ENCODE results near the gene SERPIND1.
"Not testable (repeated sequence)": the region's sequence is repeated elsewhere in the genome, so short reads cannot be mapped to it uniquely, and the experiment has no call there.

The SERPIND1 gene

DNA sequence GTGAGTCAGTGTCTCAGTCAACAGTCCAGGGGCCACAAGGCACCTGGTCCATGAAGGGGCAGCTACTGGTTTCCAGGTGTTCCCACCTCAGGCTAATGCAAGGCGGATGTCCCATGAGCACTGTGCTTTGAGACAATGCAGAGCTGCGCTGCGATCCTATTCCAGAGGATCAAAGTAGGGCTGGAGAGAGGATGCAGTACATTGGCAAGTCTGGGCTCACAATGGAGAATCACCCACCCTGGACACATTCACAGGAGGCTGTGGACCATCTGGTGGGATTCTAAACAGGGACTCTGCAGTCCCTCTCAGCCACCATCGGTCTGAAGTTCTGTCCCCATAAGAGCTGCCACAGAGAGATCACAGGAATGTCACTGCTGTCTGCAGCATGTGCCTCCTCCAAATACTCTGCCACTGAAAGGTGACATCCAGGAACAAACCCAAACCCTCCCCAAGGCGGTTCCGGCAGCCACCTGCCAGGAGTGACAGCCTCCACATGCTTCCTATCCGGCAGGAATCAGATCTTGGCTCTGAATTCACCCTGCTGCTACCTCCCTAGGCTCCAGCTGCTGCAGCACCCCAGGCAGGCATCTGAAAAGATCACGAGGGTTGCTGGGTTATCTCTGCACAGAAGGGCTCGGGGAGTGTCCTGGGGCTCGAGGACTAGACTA is 45.3 kb upstream of the SERPIND1 start:
- Histone ChIP-seq H3K27ac (no peak overlapping the region), H3K9ac (no peak overlapping the region), H3K4me2 (no peak overlapping the region), H4K20me1 (ENCODE audit: insufficient read depth) (no peaks in the 10 kb centered on the region), H2AFZ (ENCODE audit: low read depth) (no peak overlapping the region), H3K27me3 (ENCODE audit: insufficient read depth, low read depth) (no peaks in the 10 kb centered on the region), H3K79me2 (ENCODE audit: insufficient read depth, low read depth) (no peaks in the 10 kb centered on the region), H3K4me3 (IDR thresholded peaks at IDR 0.05; ENCODE audit: insufficient read depth, low read depth, low read length) (no peak overlapping the region), H3K4me1 (ENCODE audit: low read depth, poor library complexity, severe bottlenecking) (no peaks in the 10 kb centered on the region), H3K36me3 (ENCODE audit: insufficient read depth) (no peaks in the 10 kb centered on the region)
- TF ChIP-seq, protein P1, sequence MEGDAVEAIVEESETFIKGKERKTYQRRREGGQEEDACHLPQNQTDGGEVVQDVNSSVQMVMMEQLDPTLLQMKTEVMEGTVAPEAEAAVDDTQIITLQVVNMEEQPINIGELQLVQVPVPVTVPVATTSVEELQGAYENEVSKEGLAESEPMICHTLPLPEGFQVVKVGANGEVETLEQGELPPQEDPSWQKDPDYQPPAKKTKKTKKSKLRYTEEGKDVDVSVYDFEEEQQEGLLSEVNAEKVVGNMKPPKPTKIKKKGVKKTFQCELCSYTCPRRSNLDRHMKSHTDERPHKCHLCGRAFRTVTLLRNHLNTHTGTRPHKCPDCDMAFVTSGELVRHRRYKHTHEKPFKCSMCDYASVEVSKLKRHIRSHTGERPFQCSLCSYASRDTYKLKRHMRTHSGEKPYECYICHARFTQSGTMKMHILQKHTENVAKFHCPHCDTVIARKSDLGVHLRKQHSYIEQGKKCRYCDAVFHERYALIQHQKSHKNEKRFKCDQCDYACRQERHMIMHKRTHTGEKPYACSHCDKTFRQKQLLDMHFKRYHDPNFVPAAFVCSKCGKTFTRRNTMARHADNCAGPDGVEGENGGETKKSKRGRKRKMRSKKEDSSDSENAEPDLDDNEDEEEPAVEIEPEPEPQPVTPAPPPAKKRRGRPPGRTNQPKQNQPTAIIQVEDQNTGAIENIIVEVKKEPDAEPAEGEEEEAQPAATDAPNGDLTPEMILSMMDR (conservative IDR thresholded peaks at IDR 0.05; ENCODE audit: low read depth, low read length): no peak

DNA sequence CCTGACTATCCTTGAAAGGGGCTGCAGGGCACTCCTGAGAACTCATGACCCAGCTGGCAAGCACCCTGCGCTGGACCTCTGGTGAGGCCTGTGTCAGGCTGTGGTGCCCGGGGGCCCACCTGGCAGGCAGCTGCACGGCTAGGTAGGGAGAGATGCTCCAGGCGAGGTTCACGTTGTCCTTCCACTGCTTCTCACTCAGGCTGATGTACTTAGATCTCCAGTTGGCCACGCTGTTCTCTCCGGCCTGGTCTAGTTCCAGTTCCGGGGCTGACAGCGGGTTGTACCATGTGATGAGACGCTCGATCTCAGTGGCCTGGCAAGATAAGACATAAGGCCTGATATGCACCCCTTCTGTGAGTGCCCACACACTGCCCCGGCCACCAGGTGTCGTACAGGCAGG is 44.7 kb upstream of the SERPIND1 start:
- Histone ChIP-seq H3K27me3 (ENCODE audit: insufficient read depth, low read depth) (no peaks in the 10 kb centered on the region), H3K9ac (no peak overlapping the region), H3K36me3 (ENCODE audit: insufficient read depth) (no peaks in the 10 kb centered on the region), H3K4me2 (no peak overlapping the region), H3K4me1 (ENCODE audit: low read depth, poor library complexity, severe bottlenecking) (no peaks in the 10 kb centered on the region), H4K20me1 (ENCODE audit: insufficient read depth) (no peaks in the 10 kb centered on the region), H2AFZ (ENCODE audit: low read depth) (no peak overlapping the region), H3K4me3 (IDR thresholded peaks at IDR 0.05; ENCODE audit: insufficient read depth, low read depth, low read length) (no peak overlapping the region), H3K27ac (no peak overlapping the region), H3K79me2 (ENCODE audit: insufficient read depth, low read depth) (no peaks in the 10 kb centered on the region)
- TF ChIP-seq, protein P1 (conservative IDR thresholded peaks at IDR 0.05; ENCODE audit: low read depth, low read length): no peak

DNA sequence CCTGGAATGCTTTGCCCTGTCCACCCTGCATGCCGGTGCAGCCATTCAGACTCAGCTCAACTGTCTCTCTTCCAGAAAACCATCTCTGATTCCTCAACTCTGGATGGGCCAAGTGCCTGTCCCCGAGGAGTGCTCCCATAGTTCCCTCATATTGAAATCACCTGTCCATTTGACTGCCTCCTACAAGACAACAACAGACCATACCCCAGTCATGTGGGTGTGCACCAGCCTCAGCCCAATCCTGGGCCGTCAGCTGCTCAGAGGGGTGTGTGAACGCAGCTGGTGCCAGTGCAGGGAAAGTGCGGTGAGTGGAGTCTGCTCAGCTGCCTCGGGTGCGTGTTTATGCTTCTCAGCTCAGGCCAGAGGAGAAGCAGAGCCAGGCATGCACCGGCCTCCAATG is 41.5 kb upstream of the SERPIND1 start:
- H3K9ac ChIP-seq; H2AFZ ChIP-seq (ENCODE audit: low read depth); H3K36me3 ChIP-seq (ENCODE audit: insufficient read depth); H4K20me1 ChIP-seq (ENCODE audit: insufficient read depth); H3K27me3 ChIP-seq (ENCODE audit: insufficient read depth, low read depth); H3K4me1 ChIP-seq (ENCODE audit: low read depth, poor library complexity, severe bottlenecking); H3K4me3 ChIP-seq (IDR thresholded peaks at IDR 0.05; ENCODE audit: insufficient read depth, low read depth, low read length); H3K4me2 ChIP-seq; H3K27ac ChIP-seq; H3K79me2 ChIP-seq (ENCODE audit: insufficient read depth, low read depth): not testable (repeated sequence)

DNA sequence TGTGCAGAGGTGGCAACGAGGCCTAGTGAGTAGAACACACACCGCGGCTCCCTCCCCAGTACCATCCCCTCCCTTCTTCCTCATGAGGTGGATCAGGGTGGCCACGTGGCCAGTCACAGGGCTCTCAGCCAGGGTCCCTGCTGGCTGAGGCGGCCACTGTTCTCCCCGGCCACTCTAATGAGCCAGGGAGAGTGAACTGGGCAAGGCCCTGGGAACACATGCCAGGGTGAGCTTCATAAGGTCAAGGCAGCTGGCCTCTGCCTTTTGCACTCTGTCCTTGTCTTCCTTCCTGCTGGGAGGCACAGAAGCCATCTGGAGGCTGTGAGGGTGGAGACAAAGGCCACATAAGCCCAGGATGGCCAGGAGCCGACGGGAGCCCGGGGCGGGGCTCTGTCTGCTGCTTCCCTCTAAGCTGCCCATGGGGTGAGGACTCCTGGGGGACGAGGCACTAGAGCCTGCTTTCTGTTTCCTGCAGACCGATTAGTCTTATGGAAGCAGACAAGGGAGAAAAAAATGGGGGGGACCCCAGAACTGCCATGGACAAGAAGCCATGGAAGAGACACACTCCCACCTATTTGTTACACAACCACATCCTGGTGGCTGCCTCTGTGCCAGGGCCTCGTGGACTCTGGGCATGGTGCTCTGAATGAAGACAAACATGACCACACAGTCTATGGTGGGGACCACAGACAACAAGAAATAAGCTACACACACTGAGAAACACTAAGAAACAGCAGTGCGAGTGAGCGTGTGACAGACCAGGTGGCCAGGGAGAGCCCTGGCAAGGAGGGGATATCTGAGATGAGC is 38.4 kb upstream of the SERPIND1 start:
- not testable (repeated sequence) for H4K20me1 ChIP-seq (ENCODE audit: insufficient read depth); H3K4me2 ChIP-seq; H3K79me2 ChIP-seq (ENCODE audit: insufficient read depth, low read depth); H3K9ac ChIP-seq; H3K27ac ChIP-seq; H3K4me3 ChIP-seq (IDR thresholded peaks at IDR 0.05; ENCODE audit: insufficient read depth, low read depth, low read length); H3K36me3 ChIP-seq (ENCODE audit: insufficient read depth); H3K27me3 ChIP-seq (ENCODE audit: insufficient read depth, low read depth); H2AFZ ChIP-seq (ENCODE audit: low read depth)
- peaks cover 11% of the 10 kb centered on the region for H3K4me1 ChIP-seq (ENCODE audit: low read depth, poor library complexity, severe bottlenecking)

DNA sequence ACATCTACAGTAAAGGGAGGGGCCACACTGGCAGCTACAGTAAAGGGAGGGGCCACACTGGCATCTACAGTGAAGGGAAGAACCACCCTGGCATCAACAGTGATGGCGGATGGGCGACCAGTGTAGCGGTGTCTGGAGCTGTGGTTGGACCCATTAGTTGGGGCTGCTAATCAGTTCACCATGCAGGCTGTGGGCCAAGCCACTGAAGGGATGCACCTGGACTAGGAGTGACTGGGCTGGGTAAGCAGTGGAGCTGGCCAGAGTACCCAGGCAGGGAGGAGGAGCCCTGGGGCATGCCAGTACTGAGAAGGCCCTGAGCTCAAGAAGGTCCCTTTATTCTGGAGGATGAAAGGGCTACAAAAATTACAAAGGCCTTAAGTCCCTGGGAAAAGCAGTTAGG is 37.0 kb upstream of the SERPIND1 start:
- H4K20me1 ChIP-seq (ENCODE audit: insufficient read depth); H3K79me2 ChIP-seq (ENCODE audit: insufficient read depth, low read depth); H3K27ac ChIP-seq; H3K4me2 ChIP-seq; H3K36me3 ChIP-seq (ENCODE audit: insufficient read depth); H3K9ac ChIP-seq; H3K27me3 ChIP-seq (ENCODE audit: insufficient read depth, low read depth); H2AFZ ChIP-seq (ENCODE audit: low read depth); H3K4me3 ChIP-seq (IDR thresholded peaks at IDR 0.05; ENCODE audit: insufficient read depth, low read depth, low read length): not testable (repeated sequence)
- H3K4me1 ChIP-seq (ENCODE audit: low read depth, poor library complexity, severe bottlenecking): peaks cover 24% of the 10 kb centered on the region
